Raji (cell line): ENCODE data around the gene ZNF862.

Experiments used
- POLR2A ChIP-seq: IDR thresholded peaks from 2 replicates; pipeline ENCODE4 v1.6.1; 2011; ENCODE audit warnings: low read depth, low read length, control low read depth; ENCODE audit not compliant: insufficient read depth

The ZNF862 gene

GRCh38 chr7:149817836-149818535 is 20.2 kb upstream of the ZNF862 start:
- no peak for TF ChIP-seq POLR2A

- no peak for TF ChIP-seq POLR2A
These were observed 19.7 kb upstream of the ZNF862 start for GRCh38 chr7:149818536-149818840.

GRCh38 chr7:149819141-149819960 is 18.8 kb upstream of the ZNF862 start:
- no peak for TF ChIP-seq POLR2A

- no peak for TF ChIP-seq POLR2A
These were observed 18.2 kb upstream of the ZNF862 start for GRCh38 chr7:149819961-149820340.

GRCh38 chr7:149820622-149821190 is 17.5 kb upstream of the ZNF862 start:
- TF ChIP-seq POLR2A: no peak

- no peak for TF ChIP-seq POLR2A
These were observed 16.7 kb upstream of the ZNF862 start for GRCh38 chr7:149821191-149822148.

- no peak for TF ChIP-seq POLR2A
These were observed 15.7 kb upstream of the ZNF862 start for GRCh38 chr7:149822353-149822943.

GRCh38 chr7:149823191-149823630 is 15.0 kb upstream of the ZNF862 start:
- TF ChIP-seq POLR2A: no peak

- TF ChIP-seq POLR2A: no peak
These were observed 14.5 kb upstream of the ZNF862 start for GRCh38 chr7:149823631-149824199.

- no peak for TF ChIP-seq POLR2A
These were observed 13.9 kb upstream of the ZNF862 start for GRCh38 chr7:149824301-149824741.

GRCh38 chr7:149824748-149825566 is 13.2 kb upstream of the ZNF862 start:
- TF ChIP-seq POLR2A: no peak

- no peak for TF ChIP-seq POLR2A
These were observed 12.4 kb upstream of the ZNF862 start for GRCh38 chr7:149825567-149826343.
